ENCODE data around the gene JUN. TPM values are rescaled to one million over a fixed set of nuclear protein-coding genes. Genes with fewer than 3 reads are reported as not detected.

JUN gene
- total and polyA plus RNA-seq, 2 donors (not counting 3 experiments of a cell fraction or from before 2014, with no cell fraction given): 88.3 to 89.3 TPM

GRCh38 chr1:58815686-58816071, 31.8 kb upstream of the JUN start:
- no peaks in the 10 kb centered on the region for H3K9me1 ChIP-seq (replicated peaks; ENCODE audit: control insufficient read depth, extremely low read depth, insufficient read depth, low read length)
- dilution Hi-C loops (cut with MboI; ENCODE audit: extremely low pct_ligation_motif_present, low sequenced_read_pairs): no loop called here
- peak overlapping the region; percentile 95 for H3K9ac ChIP-seq (replicated peaks; ENCODE audit: extremely low read depth, insufficient read depth, low read length)
- no peaks in the 10 kb centered on the region for H3K79me2 ChIP-seq (ENCODE audit: control insufficient read depth, insufficient read depth, low read length)
- H3K9me3 ChIP-seq (replicated peaks; ENCODE audit: control insufficient read depth, insufficient read depth, low read length): no peaks in the 10 kb centered on the region
- no peaks in the 10 kb centered on the region for H4K20me1 ChIP-seq (replicated peaks; ENCODE audit: control insufficient read depth, extremely low read depth, insufficient read depth, low read length)
- H3K4me3 ChIP-seq (replicated peaks in 1 of 3; ENCODE audit: insufficient read depth in 1 of 3, low read depth in 1 of 3, low read length in 3 of 3): peak overlapping the region; percentile 34 to 68 (median 54)
- DNase-seq (ENCODE audit: low read depth, low spot score) (no peak), FAIRE-seq (no peak)
- ChIA-PET POLR2A (interaction anchor here (1.0 to 1.9 kb wide), 2 partner anchors 32 to 68 kb away, joined by 3 to 8 read pairs; partner anchors contain the start of gene JUN), CTCF (interaction anchor here (1.0 to 2.9 kb wide), 5 partner anchors 29 to 884 kb away, joined by 3 to 10 read pairs (median 5); no protein-coding TSS in a partner anchor)
- H3K27ac ChIP-seq (ENCODE audit: insufficient read depth, low read depth, low read length): peak overlapping the region; percentile 100
- H3K4me2 ChIP-seq (ENCODE audit: insufficient read depth, low read length): peak overlapping the region; percentile 88
- H3K4me1 ChIP-seq (ENCODE audit: control insufficient read depth, extremely low read depth, insufficient read depth, low read length): peaks cover 72% of the 10 kb centered on the region
- no peaks in the 10 kb centered on the region for H3K36me3 ChIP-seq (ENCODE audit: control insufficient read depth in 2 of 2, extremely low read depth in 1 of 2, insufficient read depth in 2 of 2, low read length in 2 of 2)
- TF ChIP-seq FOS (IDR thresholded peaks at IDR 0.05; ENCODE audit: borderline replicate concordance, insufficient read depth, low read length) (no peak), POLR2A (IDR thresholded peaks at IDR 0.05; ENCODE audit: low read depth, low read length) (no peak), CTCF (IDR thresholded peaks at IDR 0.05; ENCODE audit: extremely low read depth in 1 of 2, insufficient read depth in 1 of 2, low read depth in 1 of 2, low read length in 2 of 2) (no peak), MAX (IDR thresholded peaks at IDR 0.05; ENCODE audit: insufficient read depth, insufficient read length) (no peak), POLR2AphosphoS5 (IDR thresholded peaks at IDR 0.05; ENCODE audit: insufficient read depth, low read depth, low read length) (no peak), JUN (IDR thresholded peaks at IDR 0.05; ENCODE audit: borderline replicate concordance, insufficient read depth, insufficient read length, low read depth) (no peak), EZH2 (IDR thresholded peaks at IDR 0.05; ENCODE audit: borderline replicate concordance, low read depth, low read length, severe bottlenecking) (no peak), MYC (IDR thresholded peaks at IDR 0.05; ENCODE audit: low read depth, low read length) (no peak), GATA2 (IDR thresholded peaks at IDR 0.05; ENCODE audit: insufficient read depth, insufficient read length, low read depth, low read length) (no peak)
- TSS peak; percentile 36 for BruUV-seq (replicated peaks)
- intact Hi-C loops (cut with micrococcal nuclease): loop anchor here (1.0 to 5.0 kb wide), 14 partner anchors 31 to 928 kb away; partner anchors contain the start of gene JUN
- no peaks in the 10 kb centered on the region for H3K27me3 ChIP-seq (ENCODE audit: control insufficient read depth in 2 of 2, insufficient read depth in 2 of 2, low read length in 2 of 2)
- no peak overlapping the region for H2AFZ ChIP-seq (ENCODE audit: low read depth, low read length)

Measured in endothelial cell of umbilical vein (primary cell).